CD4-positive, alpha-beta T cell treated with Interleukin-2 at 100 ng/mL for 4 hours (primary cell): ENCODE data around the gene SND1.
"Not testable (repeated sequence)": the region's sequence is repeated elsewhere in the genome, so short reads cannot be mapped to it uniquely, and the experiment has no call there.

ENCODE experiments used
- DNase-seq: peaks from one replicate; pipeline ENCODE4 v3.0.0-alpha.2; 2020; ENCODE audit warnings: low spot score

SND1 gene

DNA sequence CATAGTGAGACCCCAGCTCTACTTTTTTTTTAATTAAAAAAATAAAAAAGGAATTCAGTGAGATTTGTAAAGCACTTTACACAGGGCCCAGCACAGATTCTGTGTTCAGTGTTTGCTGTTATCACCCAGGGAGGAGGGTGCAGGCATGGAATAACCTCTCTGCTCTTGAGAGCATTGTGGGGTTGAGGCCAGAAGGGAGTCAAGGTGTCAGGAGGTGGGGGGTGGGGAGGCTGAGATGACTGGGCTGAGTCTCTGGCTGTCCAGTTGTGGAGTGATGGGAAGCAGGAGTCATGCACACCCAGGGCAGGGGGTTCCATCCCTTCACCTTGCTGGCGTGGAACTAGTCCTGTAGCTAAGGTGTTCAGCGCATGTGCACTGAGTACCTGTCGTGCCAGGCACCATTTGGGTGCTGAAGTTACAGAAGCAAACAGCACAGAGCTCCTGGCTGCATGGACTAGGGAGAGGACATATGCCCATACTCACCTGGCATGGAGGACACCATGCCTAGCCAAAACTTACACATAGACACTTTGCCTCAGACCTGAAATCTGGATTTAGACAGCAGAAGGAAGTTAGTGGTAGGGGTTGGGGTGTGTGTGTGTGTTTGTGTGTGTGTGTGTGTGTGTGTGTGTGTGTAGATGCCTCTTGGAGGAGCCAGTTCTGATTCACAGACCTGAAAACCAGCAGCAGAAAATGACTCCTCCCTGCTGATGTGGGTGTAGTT lies 448.4 kb downstream of the SND1 start:
- no peak for DNase-seq

DNA sequence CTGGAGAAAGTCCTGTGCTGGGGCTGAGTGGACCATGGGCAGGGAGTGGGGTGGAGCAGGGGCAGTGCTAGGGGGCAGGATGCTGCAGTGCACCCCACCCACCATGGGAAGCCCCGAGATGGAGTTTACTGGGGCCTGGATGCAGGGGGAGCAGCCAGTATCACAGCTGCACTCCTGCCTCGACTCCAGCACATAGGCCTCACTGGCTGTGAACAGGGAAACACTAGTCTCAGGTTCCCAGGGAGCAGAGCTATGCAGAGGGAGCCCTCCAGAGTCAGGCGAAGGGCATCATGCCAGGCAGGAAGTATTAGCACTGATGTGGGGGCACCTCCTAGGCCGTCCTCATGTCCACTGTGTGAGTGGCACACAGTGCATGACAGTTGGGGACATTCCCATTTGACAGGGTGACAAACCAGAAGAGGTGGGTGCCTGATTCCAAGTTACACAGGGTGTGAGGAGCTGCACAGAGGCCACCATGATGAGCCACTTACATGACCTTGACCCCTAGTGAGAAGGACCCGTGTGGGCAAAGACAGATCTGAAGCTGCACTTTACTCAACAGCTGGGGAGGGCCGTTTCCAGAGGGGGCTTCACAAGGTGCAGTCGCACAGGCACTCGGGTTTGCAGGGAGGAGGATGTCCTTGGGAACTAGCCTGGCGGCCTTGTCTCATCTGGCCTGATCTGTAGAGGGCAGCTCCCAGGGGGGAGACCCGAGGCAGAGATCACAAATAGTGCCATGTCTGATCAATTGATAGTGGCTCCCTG lies 449.1 kb downstream of the SND1 start:
- DNase-seq = no peak

DNA sequence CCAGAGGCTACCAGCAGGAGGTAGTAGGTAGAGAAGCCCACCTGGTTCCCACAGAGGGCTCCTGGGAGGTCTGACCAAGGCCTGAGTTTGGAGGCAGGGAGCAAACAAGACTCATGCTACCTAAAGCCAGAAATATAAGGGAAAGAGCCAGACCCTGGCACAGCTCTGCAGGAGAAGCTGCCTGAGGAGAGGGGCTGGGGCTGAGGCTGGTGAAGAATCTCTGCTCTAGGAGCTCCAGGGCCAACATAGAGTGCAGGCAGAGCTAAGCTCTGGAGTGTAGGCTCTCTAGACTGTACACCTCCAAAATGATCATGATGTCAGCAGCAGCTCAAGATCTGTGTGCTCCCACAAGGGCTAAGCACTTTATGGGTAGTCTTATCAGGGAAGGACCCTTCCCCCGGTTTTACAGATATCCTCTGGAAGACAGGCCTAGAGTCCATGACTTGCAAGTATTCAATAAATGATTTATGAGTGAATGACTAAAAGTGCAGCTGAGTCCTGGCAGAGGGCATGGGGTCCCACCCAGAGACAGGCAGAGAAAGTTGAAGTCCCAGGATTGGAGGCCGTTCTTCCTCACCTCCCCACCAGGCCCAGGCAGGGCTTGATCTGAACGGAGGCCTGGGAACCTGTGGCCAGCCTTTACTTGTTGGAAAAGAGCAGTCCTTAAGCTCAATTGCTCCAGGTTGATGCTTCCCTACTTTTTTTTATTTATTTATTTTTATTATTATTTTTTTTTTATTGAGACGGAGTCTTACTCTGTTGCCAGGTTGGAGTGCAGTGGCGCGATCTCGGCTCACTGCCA lies 450.7 kb downstream of the SND1 start:
- no peak for DNase-seq

DNA sequence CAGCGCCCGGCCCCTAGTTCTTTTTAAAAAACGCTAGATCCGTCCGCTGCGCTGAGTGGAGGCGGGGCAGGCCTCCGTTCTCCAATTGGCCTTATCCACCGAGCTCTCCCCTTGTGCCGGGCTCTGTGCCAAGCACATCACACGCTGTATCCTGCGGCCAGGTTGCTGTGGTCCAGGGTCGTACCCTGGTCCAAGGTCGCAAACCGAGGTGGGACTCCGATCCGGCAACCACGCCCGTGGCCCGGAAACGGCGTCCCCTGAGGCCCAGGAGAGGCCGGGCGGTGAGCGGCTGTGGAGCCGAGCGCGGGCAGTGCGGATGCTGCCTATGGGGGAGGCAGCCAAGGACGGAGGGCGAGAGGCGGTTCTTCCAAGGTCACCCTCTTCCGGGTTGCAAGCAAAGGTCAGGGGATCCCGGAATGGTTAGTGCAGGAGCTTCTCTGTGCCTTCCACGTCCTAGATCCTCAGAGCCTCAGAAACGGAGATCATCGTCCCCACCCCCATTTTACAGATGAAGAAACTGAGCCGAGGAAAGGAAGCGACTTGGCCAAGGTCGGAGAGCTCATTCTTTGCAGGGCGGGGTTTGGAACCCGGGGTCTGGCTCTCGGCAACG lies 451.6 kb downstream of the SND1 start:
- no peak for DNase-seq

DNA sequence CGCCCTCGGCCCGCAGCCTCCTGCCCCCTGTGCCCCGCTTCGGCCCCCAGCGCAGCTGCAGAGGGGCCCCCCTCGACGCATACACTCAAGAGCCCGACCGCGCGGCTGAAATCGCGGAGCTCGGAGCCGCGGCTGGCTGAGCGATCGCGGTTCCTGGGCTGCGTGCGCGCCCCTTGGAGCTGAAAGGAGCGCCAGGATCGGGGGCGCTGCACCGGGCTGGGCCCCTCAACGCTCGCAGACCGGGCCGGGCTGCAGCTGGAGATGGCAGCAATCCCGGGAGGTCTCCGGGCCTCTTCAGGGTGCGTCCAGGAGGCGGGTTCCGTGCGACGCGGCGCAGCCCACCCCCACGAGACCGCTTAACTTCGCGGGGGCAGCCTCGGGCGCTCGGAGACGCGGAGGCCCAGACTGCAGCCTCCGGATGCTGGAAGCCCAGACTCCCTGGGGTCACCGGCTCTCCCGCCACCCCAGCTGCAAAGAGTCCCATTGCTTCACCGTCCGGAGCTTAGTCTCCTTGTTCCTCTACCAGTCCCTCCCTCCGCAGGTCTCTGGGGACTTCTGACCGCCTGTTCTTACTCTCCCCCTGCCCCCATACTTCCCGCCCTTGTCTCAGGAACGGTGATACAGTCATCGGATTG lies 452.2 kb downstream of the SND1 start:
- no peak for DNase-seq

DNA sequence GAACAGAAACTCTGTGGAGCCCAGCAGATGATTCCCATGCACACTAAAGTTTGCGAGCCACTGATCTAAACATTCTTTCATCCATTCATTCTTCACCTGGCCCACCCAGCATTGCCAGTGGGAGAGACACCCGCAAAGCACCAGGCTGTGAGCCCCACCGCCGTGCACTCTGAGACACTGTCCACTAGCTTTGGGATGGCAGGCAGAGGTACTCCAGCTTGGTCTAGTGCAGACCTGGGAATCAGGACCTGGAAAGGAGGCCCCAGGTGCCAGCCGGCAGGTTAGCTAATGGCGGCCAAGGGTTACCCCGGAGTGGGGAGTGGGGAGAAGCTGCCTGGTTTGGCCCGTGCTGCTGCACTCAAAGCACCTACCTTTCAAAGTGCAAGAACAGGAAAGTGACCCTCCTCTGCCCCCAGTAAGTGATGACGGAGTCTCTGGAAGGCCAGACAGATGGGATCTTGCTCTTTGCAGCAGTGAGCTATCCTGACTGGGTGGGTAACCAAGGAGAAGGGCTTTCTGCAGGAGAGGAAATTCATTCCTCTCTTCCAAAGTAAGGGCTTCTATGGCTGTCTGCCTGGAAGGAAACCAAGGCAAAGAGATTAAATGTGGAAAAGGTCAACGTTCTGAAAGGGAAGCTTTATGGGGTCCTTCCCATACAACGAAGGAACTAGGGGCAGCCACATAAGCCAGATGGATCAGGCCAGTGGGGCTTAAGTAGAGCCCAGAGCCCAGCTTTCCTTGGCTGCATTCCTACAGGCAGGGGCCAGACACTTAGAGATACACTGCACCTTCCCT lies 453.4 kb downstream of the SND1 start:
- DNase-seq = no peak

DNA sequence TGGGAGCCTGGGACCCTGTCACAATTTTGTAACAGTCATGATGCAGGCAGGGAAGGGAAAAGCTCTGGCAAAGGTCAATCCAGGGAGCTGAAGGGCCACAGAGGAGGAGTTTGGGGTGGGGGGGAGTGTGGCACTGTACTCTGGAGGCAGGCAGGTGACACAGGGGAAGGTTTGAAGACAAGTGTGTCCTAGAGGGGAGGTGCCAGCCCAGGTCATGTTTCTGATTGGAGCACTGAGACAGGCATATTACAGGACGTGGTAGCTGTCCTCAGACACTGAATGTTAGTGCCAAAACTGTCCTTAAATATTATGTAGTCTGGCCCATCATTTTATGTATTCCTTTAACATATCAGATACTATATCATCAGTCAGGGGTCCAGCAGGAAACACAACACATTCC lies 454.8 kb downstream of the SND1 start:
- no peak for DNase-seq

DNA sequence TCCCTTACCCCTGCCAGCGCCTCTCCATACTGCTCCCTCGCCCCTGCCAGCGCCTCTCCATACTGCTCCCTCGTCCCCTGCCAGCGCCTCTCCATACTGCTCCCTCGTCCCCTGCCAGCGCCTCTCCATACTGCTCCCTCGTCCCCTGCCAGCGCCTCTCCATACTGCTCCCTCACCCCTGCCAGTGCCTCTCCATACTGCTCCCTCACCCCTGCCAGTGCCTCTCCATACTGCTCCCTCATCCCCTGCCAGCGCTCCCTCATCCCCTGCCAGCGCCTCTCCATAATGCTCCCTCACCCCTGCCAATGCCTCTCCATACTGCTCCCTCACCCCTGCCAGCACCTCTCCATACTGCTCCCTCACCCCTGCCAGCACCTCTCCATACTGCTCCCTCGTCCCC lies 455.5 kb downstream of the SND1 start:
- not testable (repeated sequence) for DNase-seq

DNA sequence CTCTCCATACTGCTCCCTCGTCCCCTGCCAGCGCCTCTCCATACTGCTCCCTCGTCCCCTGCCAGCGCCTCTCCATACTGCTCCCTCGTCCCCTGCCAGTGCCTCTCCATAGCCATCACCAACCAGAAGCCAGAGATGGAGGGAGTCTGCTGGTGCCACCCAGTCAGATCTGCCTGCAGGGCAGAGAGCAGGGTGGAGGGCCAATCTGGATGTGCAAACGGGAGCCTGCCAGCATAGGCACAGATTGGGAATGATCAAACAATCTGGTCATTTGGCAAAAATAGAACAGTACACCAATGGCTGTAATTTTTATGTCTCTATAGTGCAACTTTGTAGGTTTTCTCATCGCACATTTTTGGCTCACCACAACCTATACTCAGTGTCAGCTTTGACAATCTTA lies 456.1 kb downstream of the SND1 start:
- DNase-seq = no peak

DNA sequence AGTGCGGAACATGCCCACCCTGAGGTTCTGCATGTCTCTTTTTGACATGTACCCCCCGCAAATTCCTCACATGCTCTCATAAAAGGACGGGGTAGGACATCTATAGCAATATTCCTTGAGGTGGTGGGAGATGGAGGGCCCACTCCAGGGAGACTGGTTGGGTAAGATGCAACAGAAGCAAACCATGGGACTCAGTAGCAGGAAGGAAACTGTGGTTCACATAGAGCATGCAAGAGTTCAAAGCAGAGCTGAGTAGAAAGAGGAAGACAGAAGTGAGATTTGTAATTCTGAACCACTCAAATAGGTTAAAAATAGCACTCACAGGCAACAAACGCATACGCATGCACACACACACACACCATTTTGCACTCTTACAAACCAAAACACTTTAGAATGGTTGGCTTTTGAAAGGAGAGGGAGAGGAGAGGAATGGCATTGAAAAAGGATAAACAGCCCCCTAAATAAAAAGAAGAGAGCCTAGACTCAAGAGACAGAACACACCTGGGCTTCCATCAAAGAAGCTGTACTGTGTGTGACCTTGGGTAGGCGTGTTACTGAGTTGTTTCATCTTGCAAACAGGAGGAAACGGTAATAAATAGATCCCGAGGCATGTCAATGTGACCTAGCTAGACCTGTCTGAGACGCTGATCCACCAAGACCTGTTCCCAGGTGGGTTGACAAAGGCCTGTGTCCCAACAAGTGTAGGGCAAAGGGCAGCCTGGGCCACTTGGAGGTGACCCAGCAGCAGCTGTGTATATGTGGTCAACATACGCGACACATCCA lies 456.8 kb downstream of the SND1 start:
- DNase-seq = peak; percentile 24

DNA sequence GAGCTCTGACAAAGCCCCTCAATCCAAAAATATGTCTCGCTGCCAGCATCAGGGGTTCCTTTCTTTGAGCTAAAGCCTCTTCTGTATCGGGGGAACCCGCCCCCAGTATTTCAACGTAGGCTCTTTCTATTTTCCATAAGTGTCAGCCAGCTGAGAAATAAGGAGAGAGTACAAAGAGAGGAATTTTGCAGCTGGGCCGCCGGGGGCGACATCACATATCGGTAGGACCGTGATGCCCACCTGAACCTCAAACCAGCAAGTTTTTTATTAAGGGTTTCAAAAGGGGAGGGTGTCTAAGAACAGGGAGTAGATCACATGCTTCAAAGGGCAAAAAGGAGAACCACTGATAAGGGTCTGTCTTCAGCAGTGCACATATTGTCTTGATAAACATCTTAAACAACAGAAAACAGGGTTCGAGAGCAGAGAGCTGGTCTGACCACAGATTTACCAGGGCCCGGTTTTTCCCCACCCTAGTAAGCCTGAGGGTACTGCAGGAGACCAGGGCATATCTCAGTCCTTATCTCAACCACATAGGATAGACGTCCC lies 457.5 kb downstream of the SND1 start:
- not testable (repeated sequence) for DNase-seq

DNA sequence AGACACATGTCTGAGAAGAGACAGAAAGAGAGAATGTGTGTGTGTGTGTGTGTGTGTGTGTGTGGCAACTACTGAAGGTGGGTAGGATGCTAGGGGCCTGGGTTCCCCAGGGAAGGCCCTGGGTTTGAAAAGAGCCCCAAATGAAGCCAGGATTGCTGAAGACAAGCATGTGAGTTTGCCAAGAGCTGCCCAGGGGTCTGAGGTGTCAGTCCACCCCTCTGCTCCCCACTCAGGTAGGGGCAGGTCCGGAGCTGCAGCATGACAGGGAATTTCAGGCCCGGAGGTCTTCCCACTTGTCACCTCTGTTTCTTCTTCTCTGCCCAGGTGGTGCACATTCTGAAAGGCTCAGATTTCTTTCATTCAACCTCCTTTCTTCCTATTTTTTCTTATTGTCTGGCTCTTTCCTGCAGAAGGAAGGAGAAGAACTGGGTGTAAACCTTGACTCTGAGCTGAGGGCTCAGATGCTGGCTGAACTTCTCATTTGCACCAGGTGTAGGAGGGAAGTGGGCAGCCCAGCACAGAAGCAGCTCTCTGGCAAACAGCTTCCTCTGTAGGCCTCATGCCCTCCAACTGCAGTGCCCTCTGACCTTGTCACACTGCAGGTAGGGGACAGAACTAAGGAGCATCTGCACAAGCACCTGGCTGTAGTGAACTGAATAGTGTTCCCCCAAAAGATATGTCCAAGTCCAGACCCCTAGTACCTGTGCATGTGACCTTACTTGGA lies 458.8 kb downstream of the SND1 start:
- no peak for DNase-seq

DNA sequence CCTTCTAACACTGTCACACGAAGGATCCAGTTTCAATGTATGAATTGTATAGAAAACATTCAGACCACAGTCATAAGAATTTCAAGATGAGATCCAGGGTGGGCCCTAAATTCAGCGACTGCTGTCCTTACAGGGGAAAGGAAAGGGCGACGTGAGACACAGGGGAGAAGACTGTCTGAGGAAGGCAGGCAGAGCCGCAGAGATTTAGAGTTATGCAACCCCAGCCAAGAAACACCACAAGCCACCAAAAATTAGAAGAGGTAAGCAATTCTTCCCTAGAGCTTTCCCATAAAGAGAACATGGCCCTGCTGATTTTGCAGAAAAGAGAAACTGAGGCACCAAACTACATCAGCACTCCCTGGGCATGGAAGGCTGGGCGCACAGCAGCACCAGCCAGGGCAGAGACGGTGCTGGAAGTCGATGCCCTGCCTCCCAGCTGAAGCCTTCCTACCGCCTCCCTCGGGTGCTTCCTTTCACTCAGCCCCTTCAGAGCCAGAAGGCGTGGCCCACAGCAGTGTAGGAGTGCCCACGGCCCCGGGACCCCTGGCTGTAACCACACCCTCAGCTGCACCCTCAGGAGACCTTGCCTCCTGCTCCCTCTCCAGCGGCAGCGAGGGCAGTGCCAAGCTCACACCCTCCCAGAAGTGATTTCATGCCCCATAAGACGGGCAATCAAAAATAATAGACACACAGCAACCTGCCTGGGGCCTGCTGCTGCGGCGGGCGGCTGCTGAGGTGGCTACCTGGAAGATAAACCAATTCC lies 460.2 kb downstream of the SND1 start:
- DNase-seq = no peak

DNA sequence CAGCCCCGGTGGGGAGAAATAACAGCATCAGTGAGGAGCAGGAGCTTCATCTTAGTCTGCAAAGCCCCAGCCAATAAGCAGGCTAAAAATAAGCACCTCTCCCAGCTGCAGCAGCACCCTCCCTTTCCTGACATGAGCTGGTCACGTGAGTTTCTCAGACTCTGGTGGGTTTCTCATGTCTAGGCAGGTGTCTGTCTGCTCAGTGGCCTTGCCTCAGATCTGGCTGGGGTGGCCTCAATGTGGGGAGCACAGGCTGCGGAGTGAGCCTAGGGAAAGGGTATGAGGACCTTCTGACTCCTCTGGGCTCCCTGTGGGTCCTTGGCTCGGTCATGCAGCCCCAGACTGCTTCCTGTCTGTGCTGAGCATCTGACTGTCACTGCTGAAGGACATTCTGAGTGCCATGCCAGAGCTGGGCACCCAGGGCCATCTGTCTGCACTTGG lies 460.8 kb downstream of the SND1 start:
- DNase-seq = no peak

DNA sequence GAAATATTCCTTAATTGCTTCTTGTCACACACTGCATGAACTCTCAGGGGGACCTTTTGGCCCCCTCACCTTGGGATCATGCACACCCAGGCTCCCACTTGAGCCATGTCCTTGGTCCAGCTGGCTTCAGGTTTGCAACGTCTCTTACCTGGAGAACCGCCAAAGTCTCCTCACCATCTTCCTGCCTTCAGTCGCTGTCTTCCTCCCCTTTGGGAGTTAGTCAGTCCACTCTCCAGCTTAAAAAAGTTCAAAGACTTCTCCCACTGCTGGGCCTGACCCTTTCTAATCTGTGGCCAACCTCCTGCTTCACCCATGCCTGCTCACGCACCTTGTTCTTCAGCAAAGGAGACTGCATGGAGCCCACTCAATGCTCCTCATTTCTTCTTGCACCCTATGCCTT lies 461.8 kb downstream of the SND1 start:
- DNase-seq = no peak

DNA sequence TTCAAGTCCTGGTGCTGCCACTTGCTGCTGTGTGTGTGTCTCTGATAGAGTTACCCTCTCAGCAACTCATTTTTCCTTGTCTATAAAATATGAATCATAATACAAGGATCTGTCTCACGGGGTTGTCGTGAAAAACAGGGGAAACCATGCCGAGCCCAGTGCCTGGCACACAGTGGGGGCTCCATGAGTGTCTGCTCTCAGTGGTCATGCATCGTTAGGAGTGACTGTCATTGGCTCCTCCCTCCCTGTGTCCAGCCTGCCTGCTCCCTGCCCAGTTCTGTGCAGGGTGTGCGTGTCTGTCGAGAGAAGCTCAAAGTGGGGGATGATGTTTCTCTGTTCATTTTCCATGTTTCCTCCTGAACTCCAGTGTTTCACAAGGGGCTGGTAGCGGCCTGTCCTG lies 462.8 kb downstream of the SND1 start:
- DNase-seq = no peak

DNA sequence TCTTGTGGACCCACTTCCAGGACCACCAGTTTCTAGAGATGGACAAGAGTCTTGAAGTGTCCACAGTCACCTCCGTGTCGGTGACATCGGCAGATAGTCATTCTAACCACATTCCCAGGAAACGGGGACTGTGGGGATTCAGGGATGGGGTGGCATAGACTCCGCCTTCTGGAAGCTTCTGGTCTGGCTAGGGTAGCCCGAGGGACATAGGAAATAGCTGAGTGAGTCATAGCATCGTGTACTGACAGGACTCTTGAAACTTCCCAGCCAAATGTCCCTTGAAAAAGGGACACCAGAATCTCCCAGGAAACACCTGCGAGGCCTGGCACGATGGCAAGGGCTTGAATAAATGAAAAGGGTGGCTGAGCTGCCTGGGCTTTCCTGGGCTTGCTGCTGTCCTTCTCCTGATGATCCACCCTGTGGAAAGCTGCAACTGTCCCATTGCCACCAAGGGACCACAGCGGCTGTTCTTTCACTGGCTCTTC lies 463.4 kb downstream of the SND1 start:
- DNase-seq = no peak
